WI38 (cell line): ENCODE measurements around the gene BRD7.
A peak's percentile ranks its signal among the peaks of the same experiment; 100 is the strongest.

Experiments
- H3K4me3 ChIP-seq: 2 replicates; pipeline ENCODE4 v1.5.1; 2011; ENCODE audit warnings: low read depth, mild to moderate bottlenecking, control low read depth, low read length
- CTCF ChIP-seq: IDR thresholded peaks from 2 replicates; pipeline ENCODE4 v1.5.1; 2012; ENCODE audit warnings: low read depth, mild to moderate bottlenecking, control low read depth, low read length

Gene BRD7

GRCh38 chr16:50305441-50306061 lies 63.2 kb downstream of the BRD7 start:
- TF ChIP-seq CTCF = no peak

GRCh38 chr16:50304467-50305440 lies 64.0 kb downstream of the BRD7 start:
- no peak for TF ChIP-seq CTCF
- H3K4me3 ChIP-seq = no peak overlapping the region

More at GRCh38 chr16:50305441-50306061, 63.2 kb downstream of the BRD7 start:
- H3K4me3 ChIP-seq = no peak overlapping the region

GRCh38 chr16:50303605-50304466 lies 65.0 kb downstream of the BRD7 start:
- H3K4me3 ChIP-seq = 0 out of 2 replicates have a peak overlapping the region, but pooled peaks have one; percentile 22
- no peak for TF ChIP-seq CTCF

GRCh38 chr16:50303041-50303604 lies 65.7 kb downstream of the BRD7 start:
- no peak overlapping the region for H3K4me3 ChIP-seq
- TF ChIP-seq CTCF = no peak

DNA sequence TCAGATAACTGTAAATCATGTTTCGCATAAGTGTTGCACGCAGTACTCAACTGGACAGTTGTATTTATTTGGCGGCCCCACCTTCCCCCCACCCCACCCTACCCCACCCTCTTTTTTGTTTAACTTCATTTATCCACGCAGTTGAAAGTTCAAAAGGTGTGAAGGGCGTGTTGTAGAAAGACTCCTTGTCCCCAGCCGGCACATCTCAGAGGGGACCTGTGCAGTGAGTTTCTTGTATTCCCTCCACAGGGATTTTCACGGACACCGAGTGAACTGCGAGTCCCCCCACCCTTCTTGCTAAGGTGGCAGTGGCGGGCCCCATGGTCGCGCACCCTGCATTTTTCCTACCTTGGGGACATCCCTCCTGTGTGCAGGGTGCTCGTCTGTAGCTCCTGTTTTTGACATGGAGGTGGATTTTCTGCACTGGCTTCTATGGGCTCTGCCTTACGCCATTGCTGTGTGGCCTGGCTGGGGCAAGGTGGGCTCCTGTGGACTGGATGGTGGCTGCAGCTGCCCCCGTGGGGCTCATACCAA lies 66.2 kb downstream of the BRD7 start:
- TF ChIP-seq CTCF = no peak
- H3K4me3 ChIP-seq = no peak overlapping the region

- no peak for TF ChIP-seq CTCF
- peak overlapping the region; percentile 20; the same call in 1 of the 2 replicates for H3K4me3 ChIP-seq
Measured at GRCh38 chr16:50301626-50302471, 66.9 kb downstream of the BRD7 start.
